Uterus (tissue), 2 donors: Measurements from ENCODE around the gene THAP2.

ENCODE experiments used
- POLR2A ChIP-seq, 2 donors: fragments of 450-650 bp; IDR thresholded peaks; one replicate each; pipeline ENCODE4 v1.6.1; 2016; ENCODE audit warnings: antibody characterized with exemption in 2 of 2, mild to moderate bottlenecking in 1 of 2, moderate library complexity in 1 of 2
- TF ChIP-seq, protein P1 (sequence below), 4 experiments: fragments of 200-600 bp in 2 of 4; fragments of 450-650 bp in 2 of 4; sonication (generic) in 2 of 4; IDR thresholded peaks; one replicate each; pipeline ENCODE4 v1.5.1; 2016 to 2019; ENCODE audit warnings: antibody characterized with exemption in 4 of 4, mild to moderate bottlenecking in 2 of 4, moderate library complexity in 1 of 4

DNA sequence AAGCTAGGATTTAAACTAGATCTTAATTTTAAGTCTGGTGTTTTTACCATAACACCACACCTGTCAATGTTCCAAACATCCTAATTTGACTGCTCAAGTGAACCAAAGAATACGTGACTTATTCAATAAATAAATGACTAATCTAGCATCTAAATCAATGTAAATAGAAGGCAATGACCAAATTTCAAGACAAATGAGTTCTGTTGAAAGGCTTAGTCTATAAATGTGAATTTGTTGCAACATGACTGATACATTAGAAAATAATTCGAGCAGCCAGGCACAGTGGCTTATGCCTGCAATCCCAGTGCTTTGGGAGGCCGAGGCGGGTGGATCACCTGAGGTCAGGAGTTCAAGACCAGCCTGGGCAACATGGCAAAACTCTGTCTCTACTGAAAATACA is 15.6 kb upstream of the THAP2 start:
- TF ChIP-seq, protein P1, sequence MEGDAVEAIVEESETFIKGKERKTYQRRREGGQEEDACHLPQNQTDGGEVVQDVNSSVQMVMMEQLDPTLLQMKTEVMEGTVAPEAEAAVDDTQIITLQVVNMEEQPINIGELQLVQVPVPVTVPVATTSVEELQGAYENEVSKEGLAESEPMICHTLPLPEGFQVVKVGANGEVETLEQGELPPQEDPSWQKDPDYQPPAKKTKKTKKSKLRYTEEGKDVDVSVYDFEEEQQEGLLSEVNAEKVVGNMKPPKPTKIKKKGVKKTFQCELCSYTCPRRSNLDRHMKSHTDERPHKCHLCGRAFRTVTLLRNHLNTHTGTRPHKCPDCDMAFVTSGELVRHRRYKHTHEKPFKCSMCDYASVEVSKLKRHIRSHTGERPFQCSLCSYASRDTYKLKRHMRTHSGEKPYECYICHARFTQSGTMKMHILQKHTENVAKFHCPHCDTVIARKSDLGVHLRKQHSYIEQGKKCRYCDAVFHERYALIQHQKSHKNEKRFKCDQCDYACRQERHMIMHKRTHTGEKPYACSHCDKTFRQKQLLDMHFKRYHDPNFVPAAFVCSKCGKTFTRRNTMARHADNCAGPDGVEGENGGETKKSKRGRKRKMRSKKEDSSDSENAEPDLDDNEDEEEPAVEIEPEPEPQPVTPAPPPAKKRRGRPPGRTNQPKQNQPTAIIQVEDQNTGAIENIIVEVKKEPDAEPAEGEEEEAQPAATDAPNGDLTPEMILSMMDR (IDR thresholded peaks at IDR 0.05) = no peak
- no peak for TF ChIP-seq POLR2A (IDR thresholded peaks at IDR 0.05)
